ENCODE data around the gene CCDC159.
"Not testable (repeated sequence)": the region's sequence is repeated elsewhere in the genome, so short reads cannot be mapped to it uniquely, and the experiment has no call there.

Gene CCDC159

GRCh38 chr19:11320278-11320995, 25.9 kb upstream of the CCDC159 start:
- not testable (repeated sequence) for H3K79me2 ChIP-seq (ENCODE audit: control insufficient read depth, insufficient read depth, low read length); H3K4me2 ChIP-seq (ENCODE audit: low read length); H2BK120ac ChIP-seq (ENCODE audit: low read depth, low read length); H3K27ac ChIP-seq (ENCODE audit: low read depth, low read length); H3K79me1 ChIP-seq (ENCODE audit: low read length); H3K23ac ChIP-seq (ENCODE audit: low read length); H4K8ac ChIP-seq (ENCODE audit: low read depth, low read length); H3K4me1 ChIP-seq (ENCODE audit: control insufficient read depth, low read depth, low read length); H2BK15ac ChIP-seq (replicated peaks; ENCODE audit: low read depth); H3K56ac ChIP-seq (ENCODE audit: low read length); H3K27me3 ChIP-seq (ENCODE audit: insufficient read depth, low read length, poor library complexity); H3K9ac ChIP-seq (ENCODE audit: low read length); H2AK5ac ChIP-seq (ENCODE audit: low read length); H3K18ac ChIP-seq (ENCODE audit: low read length); H3K4ac ChIP-seq (ENCODE audit: low read depth, low read length); H4K5ac ChIP-seq (ENCODE audit: low read length); H2BK5ac ChIP-seq (ENCODE audit: low read length); DNase-seq; H3K36me3 ChIP-seq (ENCODE audit: control insufficient read depth, insufficient read depth, low read length); H3K4me3 ChIP-seq (ENCODE audit: low read length)
- no CpG with 5 or more reads among the region's 9 CpGs for WGBS (ENCODE audit: extremely low coverage, insufficient coverage, low lambda C conversion rate)

GRCh38 chr19:11321191-11322126, 24.9 kb upstream of the CCDC159 start:
- H3K18ac ChIP-seq (ENCODE audit: low read length): no peak overlapping the region
- peak; percentile 42 for DNase-seq
- no peak overlapping the region for H3K4ac ChIP-seq (ENCODE audit: low read depth, low read length)
- H3K27me3 ChIP-seq (ENCODE audit: insufficient read depth, low read length, poor library complexity): no peaks in the 10 kb centered on the region
- no peaks in the 10 kb centered on the region for H3K36me3 ChIP-seq (ENCODE audit: control insufficient read depth, insufficient read depth, low read length)
- H4K5ac ChIP-seq (ENCODE audit: low read length): no peak overlapping the region
- WGBS (ENCODE audit: extremely low coverage, insufficient coverage, low lambda C conversion rate): no CpG with 5 or more reads among the region's 14 CpGs
- no peak overlapping the region for H2BK15ac ChIP-seq (replicated peaks; ENCODE audit: low read depth)
- H2AK5ac ChIP-seq (ENCODE audit: low read length): no peak overlapping the region
- no peak overlapping the region for H3K4me3 ChIP-seq (ENCODE audit: low read length)
- H3K4me2 ChIP-seq (ENCODE audit: low read length): no peak overlapping the region
- H2BK120ac ChIP-seq (ENCODE audit: low read depth, low read length): no peak overlapping the region
- H3K23ac ChIP-seq (ENCODE audit: low read length): no peak overlapping the region
- H4K8ac ChIP-seq (ENCODE audit: low read depth, low read length): no peak overlapping the region
- H3K79me2 ChIP-seq (ENCODE audit: control insufficient read depth, insufficient read depth, low read length): no peaks in the 10 kb centered on the region
- H3K27ac ChIP-seq (ENCODE audit: low read depth, low read length): no peak overlapping the region
- H2BK5ac ChIP-seq (ENCODE audit: low read length): no peak overlapping the region
- H3K9ac ChIP-seq (ENCODE audit: low read length): no peak overlapping the region
- H3K56ac ChIP-seq (ENCODE audit: low read length): no peak overlapping the region
- no peaks in the 10 kb centered on the region for H3K4me1 ChIP-seq (ENCODE audit: control insufficient read depth, low read depth, low read length)
- H3K79me1 ChIP-seq (ENCODE audit: low read length): no peaks in the 10 kb centered on the region

GRCh38 chr19:11322269-11323024, 23.9 kb upstream of the CCDC159 start:
- DNase-seq: no peak
- no peak overlapping the region for H3K4ac ChIP-seq (ENCODE audit: low read depth, low read length)
- H3K27me3 ChIP-seq (ENCODE audit: insufficient read depth, low read length, poor library complexity): no peaks in the 10 kb centered on the region
- no peak overlapping the region for H3K4me2 ChIP-seq (ENCODE audit: low read length)
- no peak overlapping the region for H4K5ac ChIP-seq (ENCODE audit: low read length)
- H3K18ac ChIP-seq (ENCODE audit: low read length): no peak overlapping the region
- H3K56ac ChIP-seq (ENCODE audit: low read length): no peak overlapping the region
- H4K8ac ChIP-seq (ENCODE audit: low read depth, low read length): no peak overlapping the region
- no peaks in the 10 kb centered on the region for H3K36me3 ChIP-seq (ENCODE audit: control insufficient read depth, insufficient read depth, low read length)
- no peaks in the 10 kb centered on the region for H3K79me2 ChIP-seq (ENCODE audit: control insufficient read depth, insufficient read depth, low read length)
- no peak overlapping the region for H2BK15ac ChIP-seq (replicated peaks; ENCODE audit: low read depth)
- no peaks in the 10 kb centered on the region for H3K4me1 ChIP-seq (ENCODE audit: control insufficient read depth, low read depth, low read length)
- H2BK120ac ChIP-seq (ENCODE audit: low read depth, low read length): no peak overlapping the region
- H2AK5ac ChIP-seq (ENCODE audit: low read length): no peak overlapping the region
- no peak overlapping the region for H3K23ac ChIP-seq (ENCODE audit: low read length)
- no peak overlapping the region for H3K27ac ChIP-seq (ENCODE audit: low read depth, low read length)
- no peak overlapping the region for H2BK5ac ChIP-seq (ENCODE audit: low read length)
- no peak overlapping the region for H3K9ac ChIP-seq (ENCODE audit: low read length)
- no CpG with 5 or more reads among the region's 7 CpGs for WGBS (ENCODE audit: extremely low coverage, insufficient coverage, low lambda C conversion rate)
- no peaks in the 10 kb centered on the region for H3K79me1 ChIP-seq (ENCODE audit: low read length)
- H3K4me3 ChIP-seq (ENCODE audit: low read length): no peak overlapping the region

DNA sequence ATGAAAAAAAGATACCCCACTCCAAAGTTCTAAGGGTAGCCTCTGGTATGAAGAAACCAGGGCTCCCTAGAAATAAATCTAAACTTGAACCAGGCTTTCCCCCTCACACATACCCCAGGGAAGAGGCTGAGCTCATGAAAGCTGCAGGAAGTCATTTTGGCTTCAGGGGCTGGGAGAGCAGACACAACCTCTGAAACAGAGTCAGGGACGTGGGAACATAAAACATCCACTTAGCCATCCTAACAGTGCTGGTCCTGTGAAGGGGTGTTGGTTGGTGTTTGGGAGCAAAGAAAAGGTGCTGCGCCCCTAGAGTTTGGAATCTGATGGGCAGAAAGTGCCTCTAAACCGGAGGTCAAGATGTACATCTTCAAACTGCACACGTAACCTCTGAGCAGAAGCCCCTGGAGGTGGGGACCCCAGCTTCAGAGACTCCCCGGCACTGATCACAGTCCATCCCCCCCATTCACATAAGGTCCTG, 22.7 kb upstream of the CCDC159 start:
- Histone ChIP-seq H3K56ac (ENCODE audit: low read length) (no peak overlapping the region), H2BK5ac (ENCODE audit: low read length) (no peak overlapping the region), H3K4me1 (ENCODE audit: control insufficient read depth, low read depth, low read length) (no peaks in the 10 kb centered on the region), H4K8ac (ENCODE audit: low read depth, low read length) (no peak overlapping the region), H3K79me2 (ENCODE audit: control insufficient read depth, insufficient read depth, low read length) (no peaks in the 10 kb centered on the region), H3K9ac (ENCODE audit: low read length) (no peak overlapping the region), H3K23ac (ENCODE audit: low read length) (no peak overlapping the region), H3K4ac (ENCODE audit: low read depth, low read length) (no peak overlapping the region), H2BK15ac (replicated peaks; ENCODE audit: low read depth) (no peak overlapping the region), H3K27ac (ENCODE audit: low read depth, low read length) (no peak overlapping the region), H2BK120ac (ENCODE audit: low read depth, low read length) (no peak overlapping the region), H3K18ac (ENCODE audit: low read length) (no peak overlapping the region), H3K4me2 (ENCODE audit: low read length) (no peak overlapping the region), H2AK5ac (ENCODE audit: low read length) (no peak overlapping the region), H3K79me1 (ENCODE audit: low read length) (no peaks in the 10 kb centered on the region), H3K4me3 (ENCODE audit: low read length) (no peak overlapping the region), H3K27me3 (ENCODE audit: insufficient read depth, low read length, poor library complexity) (no peaks in the 10 kb centered on the region), H3K36me3 (ENCODE audit: control insufficient read depth, insufficient read depth, low read length) (no peaks in the 10 kb centered on the region), H4K5ac (ENCODE audit: low read length) (no peak overlapping the region)
- DNase-seq: no peak
- WGBS (ENCODE audit: extremely low coverage, insufficient coverage, low lambda C conversion rate): no CpG with 5 or more reads among the region's 5 CpGs

- H3K4me1 ChIP-seq (ENCODE audit: control insufficient read depth, low read depth, low read length): no peaks in the 10 kb centered on the region
- H2BK5ac ChIP-seq (ENCODE audit: low read length): no peak overlapping the region
- H4K5ac ChIP-seq (ENCODE audit: low read length): no peak overlapping the region
- H3K79me2 ChIP-seq (ENCODE audit: control insufficient read depth, insufficient read depth, low read length): no peaks in the 10 kb centered on the region
- no CpG with 5 or more reads among the region's 10 CpGs for WGBS (ENCODE audit: extremely low coverage, insufficient coverage, low lambda C conversion rate)
- H3K18ac ChIP-seq (ENCODE audit: low read length): no peak overlapping the region
- no peak overlapping the region for H2BK15ac ChIP-seq (replicated peaks; ENCODE audit: low read depth)
- H3K27me3 ChIP-seq (ENCODE audit: insufficient read depth, low read length, poor library complexity): no peaks in the 10 kb centered on the region
- H3K56ac ChIP-seq (ENCODE audit: low read length): no peak overlapping the region
- no peak overlapping the region for H2AK5ac ChIP-seq (ENCODE audit: low read length)
- H3K79me1 ChIP-seq (ENCODE audit: low read length): no peaks in the 10 kb centered on the region
- H3K4me3 ChIP-seq (ENCODE audit: low read length): no peak overlapping the region
- H3K4me2 ChIP-seq (ENCODE audit: low read length): no peak overlapping the region
- H3K9ac ChIP-seq (ENCODE audit: low read length): no peak overlapping the region
- H3K23ac ChIP-seq (ENCODE audit: low read length): no peak overlapping the region
- no peak overlapping the region for H3K27ac ChIP-seq (ENCODE audit: low read depth, low read length)
- H3K4ac ChIP-seq (ENCODE audit: low read depth, low read length): no peak overlapping the region
- no peak overlapping the region for H4K8ac ChIP-seq (ENCODE audit: low read depth, low read length)
- DNase-seq: no peak
- H3K36me3 ChIP-seq (ENCODE audit: control insufficient read depth, insufficient read depth, low read length): no peaks in the 10 kb centered on the region
- no peak overlapping the region for H2BK120ac ChIP-seq (ENCODE audit: low read depth, low read length)
Observed at GRCh38 chr19:11324079-11324661, 22.1 kb upstream of the CCDC159 start.

All from mesendoderm (in vitro differentiated cells).